Inflammatory macrophage (primary cell): ENCODE measurements around the gene SIRPG.
"Not testable (repeated sequence)": the region's sequence is repeated elsewhere in the genome, so short reads cannot be mapped to it uniquely, and the experiment has no call there.

Source experiments
- DNase-seq, 2 donors: peaks; one replicate each; pipeline ENCODE4 v3.0.0-alpha.2; 2020 to 2022

The SIRPG gene

GRCh38 chr20:1635291-1635979 is 22.1 kb downstream of the SIRPG start:
- DNase-seq, result no peak

GRCh38 chr20:1633535-1633934 is 24.0 kb downstream of the SIRPG start:
- DNase-seq, result no peak

GRCh38 chr20:1632178-1632577 is 25.4 kb downstream of the SIRPG start:
- no peak for DNase-seq

GRCh38 chr20:1631309-1632151 is 26.0 kb downstream of the SIRPG start:
- no peak for DNase-seq

- DNase-seq, result no peak
These were observed 27.4 kb downstream of the SIRPG start for GRCh38 chr20:1630186-1630585.

- no peak for DNase-seq
These were observed 28.3 kb downstream of the SIRPG start for GRCh38 chr20:1629321-1629720.

- no peak for DNase-seq
These were observed 29.0 kb downstream of the SIRPG start for GRCh38 chr20:1628621-1629020.

GRCh38 chr20:1627200-1627550 is 30.4 kb downstream of the SIRPG start:
- no peak for DNase-seq

- peak; percentile 22 to 37 for DNase-seq
These were observed 30.9 kb downstream of the SIRPG start for GRCh38 chr20:1626528-1627199.

GRCh38 chr20:1625083-1625690 is 32.4 kb downstream of the SIRPG start:
- DNase-seq, result no peak

GRCh38 chr20:1623501-1624205 is 33.9 kb downstream of the SIRPG start:
- DNase-seq, result peak; percentile 74 to 83

- DNase-seq, result peak; percentile 39 to 49
These were observed 35.1 kb downstream of the SIRPG start for GRCh38 chr20:1622450-1622849.

GRCh38 chr20:1621316-1621715 is 36.3 kb downstream of the SIRPG start:
- DNase-seq, result no peak

GRCh38 chr20:1619861-1620444 is 37.6 kb downstream of the SIRPG start, which contains the start of gene SIRPB1:
SIRPB1 (minus strand) TSS chr20:1620009; CDS start chr20:1619944, 65 bp downstream.
- DNase-seq, result peak; percentile 86 to 89

GRCh38 chr20:1618954-1619540 is 38.5 kb downstream of the SIRPG start:
- DNase-seq, result peak; percentile 73 to 75

GRCh38 chr20:1618479-1618878 is 39.1 kb downstream of the SIRPG start:
- DNase-seq, result no peak

- DNase-seq, result peak in 1 of 2 donors; percentile 61
These were observed 40.6 kb downstream of the SIRPG start for GRCh38 chr20:1616858-1617434.

GRCh38 chr20:1610404-1610803 is 47.2 kb downstream of the SIRPG start:
- not testable (repeated sequence) for DNase-seq

- DNase-seq, result not testable (repeated sequence)
These were observed 48.8 kb downstream of the SIRPG start for GRCh38 chr20:1608678-1609347.

GRCh38 chr20:1600736-1601135 is 56.8 kb downstream of the SIRPG start:
- DNase-seq, result no peak
